Measurements from ENCODE around the gene FXYD6.
A peak's percentile ranks its signal among the peaks of the same experiment; 100 is the strongest.

Gene FXYD6

DNA sequence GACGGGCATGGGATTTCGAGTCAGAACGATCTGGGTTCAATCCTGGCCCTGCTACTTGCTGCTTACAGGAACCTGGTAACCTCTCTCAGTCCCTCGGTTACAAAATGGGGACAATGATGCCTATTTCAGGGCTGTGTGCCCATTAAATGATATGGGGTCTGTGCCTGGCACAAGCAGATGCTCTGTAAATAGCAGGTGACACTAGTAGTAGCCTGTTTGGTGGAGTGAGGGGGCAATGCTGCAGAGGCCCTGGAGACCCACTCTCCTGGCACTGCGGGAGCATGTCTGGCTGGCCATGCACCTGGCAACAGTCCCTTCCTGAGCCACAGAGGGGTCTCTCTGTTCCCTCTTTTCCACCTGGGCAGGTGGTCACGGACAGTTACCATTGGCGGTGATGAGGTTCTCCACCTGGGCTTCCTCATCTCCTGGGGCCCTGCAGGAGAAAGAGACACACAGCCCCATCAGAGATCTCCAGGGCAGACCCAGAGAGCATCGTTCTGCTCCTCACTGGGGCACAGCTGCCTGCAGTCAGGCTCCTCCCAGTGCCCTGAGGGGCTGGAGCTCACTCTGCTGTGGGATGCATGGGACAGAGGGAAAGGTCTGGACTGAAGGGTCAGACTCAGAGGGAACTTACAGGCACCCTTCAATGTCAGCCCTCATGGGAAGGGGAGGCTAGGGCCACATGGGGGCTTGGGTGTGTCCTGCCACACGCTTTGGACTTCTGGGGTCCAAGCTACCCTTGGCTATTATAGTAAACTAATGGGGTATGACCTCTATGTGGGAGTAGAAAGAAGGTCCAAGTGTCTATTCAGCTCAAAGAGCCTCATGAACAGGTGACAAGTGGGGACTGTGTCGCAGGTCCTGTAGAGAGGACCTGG, 36.3 kb downstream of the FXYD6 start:
- DNase-seq (ENCODE audit: low spot score) = peak; percentile 62
- Histone ChIP-seq H3K4me3 (no peak overlapping the region), H3K27ac (no peak overlapping the region)
- TF ChIP-seq, protein P1, sequence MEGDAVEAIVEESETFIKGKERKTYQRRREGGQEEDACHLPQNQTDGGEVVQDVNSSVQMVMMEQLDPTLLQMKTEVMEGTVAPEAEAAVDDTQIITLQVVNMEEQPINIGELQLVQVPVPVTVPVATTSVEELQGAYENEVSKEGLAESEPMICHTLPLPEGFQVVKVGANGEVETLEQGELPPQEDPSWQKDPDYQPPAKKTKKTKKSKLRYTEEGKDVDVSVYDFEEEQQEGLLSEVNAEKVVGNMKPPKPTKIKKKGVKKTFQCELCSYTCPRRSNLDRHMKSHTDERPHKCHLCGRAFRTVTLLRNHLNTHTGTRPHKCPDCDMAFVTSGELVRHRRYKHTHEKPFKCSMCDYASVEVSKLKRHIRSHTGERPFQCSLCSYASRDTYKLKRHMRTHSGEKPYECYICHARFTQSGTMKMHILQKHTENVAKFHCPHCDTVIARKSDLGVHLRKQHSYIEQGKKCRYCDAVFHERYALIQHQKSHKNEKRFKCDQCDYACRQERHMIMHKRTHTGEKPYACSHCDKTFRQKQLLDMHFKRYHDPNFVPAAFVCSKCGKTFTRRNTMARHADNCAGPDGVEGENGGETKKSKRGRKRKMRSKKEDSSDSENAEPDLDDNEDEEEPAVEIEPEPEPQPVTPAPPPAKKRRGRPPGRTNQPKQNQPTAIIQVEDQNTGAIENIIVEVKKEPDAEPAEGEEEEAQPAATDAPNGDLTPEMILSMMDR (IDR thresholded peaks at IDR 0.05) = no peak

DNA sequence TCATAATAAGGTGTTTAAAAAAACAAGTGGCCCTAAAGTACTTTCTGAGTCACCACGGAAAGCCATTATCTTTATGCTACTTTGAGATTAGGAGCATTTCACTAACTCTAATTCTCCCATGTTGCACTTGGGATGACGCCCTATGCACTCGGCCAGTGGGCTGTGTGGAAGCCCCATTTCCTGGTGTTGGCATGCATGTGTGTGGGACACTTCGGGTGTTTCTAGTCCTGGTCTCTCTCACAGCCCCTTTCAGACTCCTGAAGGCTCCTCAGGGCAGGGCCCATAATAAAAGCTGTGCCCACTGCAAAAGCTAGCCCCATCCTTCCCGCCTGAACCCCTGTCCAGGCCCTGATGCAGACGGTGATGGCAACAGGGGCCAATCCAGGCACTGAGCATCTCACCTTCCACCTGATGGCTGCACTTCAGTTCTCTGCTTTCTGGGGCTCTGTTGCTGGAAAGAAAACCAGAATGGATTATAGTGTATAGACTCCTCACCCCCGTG, 37.0 kb downstream of the FXYD6 start:
- peak; percentile 58 for DNase-seq (ENCODE audit: low spot score)
- TF ChIP-seq, protein P1 (IDR thresholded peaks at IDR 0.05) = no peak
- Histone ChIP-seq H3K27ac (no peak overlapping the region), H3K4me3 (no peak overlapping the region)

DNA sequence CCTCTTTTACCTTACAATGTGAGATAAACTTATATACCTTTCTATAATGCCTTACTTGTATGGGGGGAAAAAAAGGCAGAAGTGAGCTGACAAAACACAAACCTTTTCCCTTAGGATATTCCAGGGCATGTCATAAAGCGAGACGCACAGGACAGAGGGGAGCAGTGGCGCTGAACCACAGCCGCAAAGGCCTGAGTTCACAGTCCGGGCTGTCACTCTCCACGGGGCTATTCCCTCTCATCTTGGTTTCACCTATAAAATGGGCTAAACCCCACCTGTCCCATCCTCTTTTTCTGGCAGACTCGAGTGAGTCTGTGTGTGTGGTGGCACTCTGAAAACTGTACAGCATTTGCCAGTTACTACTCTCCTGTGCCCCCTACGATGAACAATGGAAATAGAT, 37.6 kb downstream of the FXYD6 start:
- no peak overlapping the region for H3K27ac ChIP-seq
- H3K4me3 ChIP-seq = no peak overlapping the region
- TF ChIP-seq, protein P1 (IDR thresholded peaks at IDR 0.05) = no peak
- DNase-seq (ENCODE audit: low spot score) = peak; percentile 28

DNA sequence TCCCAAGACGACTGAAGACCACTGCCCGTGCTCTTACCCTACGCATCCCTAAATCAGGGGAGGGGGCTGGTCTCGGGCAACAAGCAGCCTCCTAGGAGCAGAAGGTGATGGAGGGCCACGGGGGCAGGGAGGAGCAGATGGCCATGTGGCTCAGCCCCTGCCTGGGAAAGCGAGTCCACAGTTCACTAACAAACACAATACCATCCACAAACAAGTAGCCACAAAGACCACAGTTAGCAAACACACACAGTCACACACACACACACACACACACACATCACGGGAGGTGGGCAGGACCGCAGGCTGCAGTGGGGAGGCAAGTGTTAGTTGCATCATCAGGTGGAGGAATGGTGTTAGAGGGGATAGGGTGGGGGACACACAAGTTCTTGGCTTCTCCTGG, 38.7 kb downstream of the FXYD6 start:
- no peak overlapping the region for H3K27ac ChIP-seq
- TF ChIP-seq, protein P1 (IDR thresholded peaks at IDR 0.05) = no peak
- no peak overlapping the region for H3K4me3 ChIP-seq
- no peak for DNase-seq (ENCODE audit: low spot score)

DNA sequence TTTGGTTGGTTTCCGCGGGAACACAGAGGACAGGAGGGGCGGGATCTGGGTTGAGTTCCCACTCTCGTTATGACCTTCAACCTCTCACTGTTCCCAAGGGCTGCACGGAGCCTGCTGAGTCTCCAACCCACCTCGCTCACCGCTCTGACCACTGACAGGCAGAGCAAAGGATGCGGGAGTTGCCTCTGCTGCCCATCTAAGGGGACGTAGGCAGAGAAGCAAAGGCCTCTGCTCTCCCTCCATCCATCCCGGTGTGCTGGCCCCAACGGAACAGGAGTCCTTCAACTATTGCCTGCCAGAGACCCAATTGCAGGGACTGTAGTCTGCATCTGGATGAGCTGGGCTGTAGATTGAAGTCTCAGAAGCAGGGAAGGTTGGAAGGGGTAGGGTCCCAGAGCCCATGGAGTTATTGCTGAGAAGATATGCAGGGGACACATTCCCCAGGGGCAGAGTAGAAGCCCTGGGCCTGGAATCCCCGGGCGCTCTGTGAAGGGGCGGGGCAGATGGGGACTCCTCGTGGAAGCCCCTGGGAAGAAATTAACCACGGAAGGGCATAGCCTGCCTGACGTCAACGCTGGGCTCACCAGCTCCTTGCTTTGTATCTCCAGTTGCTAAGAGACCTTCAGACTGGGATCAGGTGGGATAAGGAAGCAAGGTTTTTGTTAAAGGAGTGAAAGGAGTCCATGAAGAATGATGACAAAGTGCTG, 39.2 kb downstream of the FXYD6 start:
- TF ChIP-seq, protein P1 (IDR thresholded peaks at IDR 0.05) = no peak
- Histone ChIP-seq H3K4me3 (peak overlapping the region; percentile 7), H3K27ac (peak overlapping the region in 1 of 2 donors; percentile 30)
- peak; percentile 62 for DNase-seq (ENCODE audit: low spot score)

DNA sequence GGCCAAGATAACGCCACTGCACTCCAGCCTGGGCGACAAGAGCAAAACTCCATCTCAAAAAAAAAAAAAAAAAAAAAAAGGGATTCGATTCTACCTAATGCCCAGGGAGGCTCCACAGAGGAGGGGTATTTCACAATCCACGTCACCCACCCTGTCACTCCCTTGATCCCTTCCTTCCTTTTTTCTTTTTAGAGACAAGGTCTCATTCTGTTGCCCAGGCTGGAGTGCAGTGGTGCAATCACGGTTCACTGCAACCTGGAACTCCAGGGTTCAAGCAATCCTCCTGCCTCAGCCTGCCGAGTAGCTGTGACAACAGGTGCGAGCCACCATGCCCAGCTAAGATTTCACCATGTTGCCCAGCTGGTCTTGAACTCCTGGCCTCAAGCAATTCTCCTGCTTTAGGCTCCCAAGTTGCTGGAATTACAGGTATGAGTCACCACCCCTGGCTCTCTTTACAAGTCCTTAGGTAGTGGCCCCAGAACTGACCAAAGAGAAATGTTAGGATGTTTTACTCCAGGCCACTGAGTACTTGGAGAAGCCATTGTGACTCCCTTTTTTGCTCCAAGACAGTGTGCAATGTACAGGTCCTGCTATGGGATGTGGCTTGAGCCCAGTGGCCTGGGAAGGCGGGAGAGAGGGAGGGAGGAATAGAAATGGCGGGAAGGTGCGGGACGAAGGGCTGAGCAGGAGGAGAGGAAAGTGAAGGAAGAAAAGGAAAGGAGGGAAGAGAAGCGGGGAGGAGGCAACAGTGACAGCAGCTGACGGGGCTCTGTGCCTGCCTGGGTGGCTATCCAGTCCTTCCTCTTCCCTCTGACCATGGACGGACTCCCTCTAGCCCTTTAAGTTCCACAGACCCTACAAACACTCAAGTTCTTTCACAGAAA, 40.1 kb downstream of the FXYD6 start:
- Histone ChIP-seq H3K27ac (peak overlapping the region in 1 of 2 donors; percentile 53), H3K4me3 (peak overlapping the region; percentile 40)
- peak; percentile 45 for DNase-seq (ENCODE audit: low spot score)
- TF ChIP-seq, protein P1 (IDR thresholded peaks at IDR 0.05) = no peak
